ENCODE results near the gene MAEL. TPM values are rescaled to one million over a fixed set of nuclear protein-coding genes. Genes with fewer than 3 reads are reported as not detected.

The MAEL gene
- total RNA-seq, 1 donor from 2014 or later: 0.41 TPM

DNA sequence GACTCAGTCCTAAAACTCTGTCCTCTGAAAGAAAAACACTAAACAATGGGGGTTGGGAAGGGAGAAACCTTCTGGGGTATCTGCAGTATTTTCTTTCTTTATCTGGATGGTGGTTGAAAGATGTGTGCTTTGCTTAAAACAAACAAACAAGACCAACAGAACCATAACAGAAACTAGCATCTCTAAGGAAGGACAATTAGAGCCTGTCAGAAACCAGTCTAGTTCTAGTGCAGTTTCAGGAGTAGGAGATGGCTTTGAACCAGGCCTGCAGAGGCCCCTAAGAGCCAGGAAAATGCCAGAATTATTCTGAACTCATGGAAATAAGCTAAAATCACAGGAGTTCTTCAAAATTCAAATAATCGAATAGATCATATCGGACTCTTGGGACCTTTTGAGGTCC lies 32.2 kb upstream of the MAEL start:
- H3K36me3 Mint-ChIP-seq: peaks cover 6% of the 10 kb centered on the region
- H3K27me3 Mint-ChIP-seq: peaks cover 43% of the 10 kb centered on the region
- no peak for TF ChIP-seq CTCF (conservative IDR thresholded peaks at IDR 0.05)
- H3K4me1 Mint-ChIP-seq (ENCODE audit: unreplicated experiment): peaks cover 4% of the 10 kb centered on the region
- no peak overlapping the region for H3K27ac Mint-ChIP-seq
- no peak overlapping the region for H3K4me3 Mint-ChIP-seq
- no peak for DNase-seq (ENCODE audit: extremely low spot score, unreplicated experiment)
- H3K9me3 Mint-ChIP-seq: peaks cover 13% of the 10 kb centered on the region

DNA sequence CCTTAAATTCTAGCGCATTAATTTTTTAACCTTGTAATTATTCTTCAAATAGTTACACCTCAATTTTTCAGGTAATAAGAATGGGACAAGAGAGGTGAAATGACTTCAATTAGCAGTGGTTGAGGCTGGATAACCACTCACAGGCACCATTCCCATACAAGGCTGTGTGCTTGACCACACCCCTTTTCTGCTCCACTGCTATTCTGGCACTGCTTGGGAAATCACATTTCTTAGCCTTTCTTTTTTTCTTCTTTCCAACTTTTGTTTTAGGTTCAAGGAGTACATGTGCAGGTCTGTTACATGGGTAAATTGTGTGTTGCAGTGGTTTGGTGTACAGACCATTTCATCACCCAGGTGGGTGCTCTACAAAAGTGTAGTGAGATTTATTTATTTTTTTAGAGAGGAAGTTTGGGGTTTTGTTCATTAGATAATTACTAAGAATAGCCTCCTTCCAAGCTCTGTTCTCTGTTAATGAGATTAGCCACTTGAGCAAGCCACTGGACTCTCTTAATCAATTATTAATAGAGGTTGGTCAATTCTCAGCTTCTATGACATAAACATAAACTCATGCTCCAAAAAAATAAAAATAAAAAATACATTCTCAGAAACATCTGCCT lies 28.1 kb upstream of the MAEL start:
- H3K4me3 Mint-ChIP-seq: no peak overlapping the region
- H3K9me3 Mint-ChIP-seq: peaks cover 8% of the 10 kb centered on the region
- no peaks in the 10 kb centered on the region for H3K4me1 Mint-ChIP-seq (ENCODE audit: unreplicated experiment)
- H3K36me3 Mint-ChIP-seq: peaks cover 6% of the 10 kb centered on the region
- no peak overlapping the region for H3K27ac Mint-ChIP-seq
- no peak for DNase-seq (ENCODE audit: extremely low spot score, unreplicated experiment)
- peaks cover 46% of the 10 kb centered on the region for H3K27me3 Mint-ChIP-seq
- no peak for TF ChIP-seq CTCF (conservative IDR thresholded peaks at IDR 0.05)

GRCh38 chr1:166969074-166969677 lies 19.9 kb upstream of the MAEL start:
- Mint-ChIP-seq H3K36me3 (no peaks in the 10 kb centered on the region), H3K4me3 (no peak overlapping the region), H3K27ac (no peak overlapping the region), H3K9me3 (no peaks in the 10 kb centered on the region), H3K27me3 (peaks cover 81% of the 10 kb centered on the region), H3K4me1 (ENCODE audit: unreplicated experiment) (peaks cover 6% of the 10 kb centered on the region)
- DNase-seq (ENCODE audit: extremely low spot score, unreplicated experiment): no peak
- TF ChIP-seq CTCF (conservative IDR thresholded peaks at IDR 0.05): no peak

DNA sequence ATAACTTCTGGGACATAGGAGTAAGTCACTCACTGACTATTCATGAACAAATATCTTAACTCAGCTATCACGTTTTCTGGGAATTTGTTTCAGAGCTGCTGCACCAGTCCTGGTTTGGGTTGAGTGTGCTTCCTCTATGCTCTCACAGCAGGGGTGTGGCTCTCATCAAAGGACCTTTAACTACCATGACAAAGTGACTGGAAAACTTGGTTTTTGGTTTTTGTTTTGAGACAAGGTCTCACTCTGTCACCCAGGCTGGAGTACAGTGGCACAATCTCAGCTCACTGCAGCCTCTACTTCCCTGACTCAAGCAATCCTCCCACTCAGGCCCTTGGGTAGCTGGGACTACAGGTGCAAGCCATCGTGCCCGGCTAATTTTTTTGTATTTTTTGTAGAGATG lies 17.8 kb upstream of the MAEL start:
- Mint-ChIP-seq H3K9me3 (no peaks in the 10 kb centered on the region), H3K36me3 (no peaks in the 10 kb centered on the region), H3K4me1 (ENCODE audit: unreplicated experiment) (peaks cover 6% of the 10 kb centered on the region), H3K27me3 (peaks cover 86% of the 10 kb centered on the region), H3K27ac (no peak overlapping the region), H3K4me3 (no peak overlapping the region)
- TF ChIP-seq CTCF (conservative IDR thresholded peaks at IDR 0.05): no peak
- no peak for DNase-seq (ENCODE audit: extremely low spot score, unreplicated experiment)

DNA sequence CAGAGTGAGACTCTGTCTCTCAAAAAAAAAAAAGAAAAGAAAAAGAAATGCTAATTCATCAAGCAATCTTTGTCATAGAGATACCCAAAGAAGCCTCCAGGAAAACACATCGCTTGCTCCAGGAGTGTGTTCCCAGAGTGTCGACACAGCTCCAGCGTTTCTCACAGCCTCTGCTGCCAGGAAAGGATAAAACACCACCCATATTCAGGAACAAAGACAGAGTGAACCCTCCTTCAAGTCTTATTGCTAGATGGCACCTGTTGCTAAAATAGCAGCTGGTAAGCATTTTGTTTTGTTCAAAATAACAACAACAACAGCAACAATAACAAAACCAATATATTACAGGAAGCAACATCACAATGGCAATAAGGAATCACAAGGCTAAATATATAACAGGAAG lies 16.9 kb upstream of the MAEL start:
- TF ChIP-seq CTCF (conservative IDR thresholded peaks at IDR 0.05): no peak
- H3K36me3 Mint-ChIP-seq: no peaks in the 10 kb centered on the region
- peaks cover 6% of the 10 kb centered on the region for H3K4me1 Mint-ChIP-seq (ENCODE audit: unreplicated experiment)
- peaks cover 86% of the 10 kb centered on the region for H3K27me3 Mint-ChIP-seq
- peak overlapping the region; percentile 61 for H3K4me3 Mint-ChIP-seq
- no peak for DNase-seq (ENCODE audit: extremely low spot score, unreplicated experiment)
- H3K27ac Mint-ChIP-seq: no peak overlapping the region
- no peaks in the 10 kb centered on the region for H3K9me3 Mint-ChIP-seq

Data from type B pancreatic cell (in vitro differentiated cells).